ENCODE results near the gene BCL2L2.
"Not testable (repeated sequence)": the region's sequence is repeated elsewhere in the genome, so short reads cannot be mapped to it uniquely, and the experiment has no call there.

- not testable (repeated sequence) for TF ChIP-seq CTCF, POLR2A (IDR thresholded peaks at IDR 0.05)
Measured at GRCh38 chr14:23277928-23278327, 28.7 kb upstream of the BCL2L2 start.
